GM19397 (cell line): ENCODE measurements around the gene AKAP7.

ENCODE experiments used
- ATAC-seq: cut with Tn5 transposase; IDR thresholded peaks from one replicate; pipeline ENCODE4 v1.9.1; 2021; ENCODE audit warnings: mild to moderate bottlenecking, moderate library complexity; ENCODE audit not compliant: unreplicated experiment

The AKAP7 gene

DNA sequence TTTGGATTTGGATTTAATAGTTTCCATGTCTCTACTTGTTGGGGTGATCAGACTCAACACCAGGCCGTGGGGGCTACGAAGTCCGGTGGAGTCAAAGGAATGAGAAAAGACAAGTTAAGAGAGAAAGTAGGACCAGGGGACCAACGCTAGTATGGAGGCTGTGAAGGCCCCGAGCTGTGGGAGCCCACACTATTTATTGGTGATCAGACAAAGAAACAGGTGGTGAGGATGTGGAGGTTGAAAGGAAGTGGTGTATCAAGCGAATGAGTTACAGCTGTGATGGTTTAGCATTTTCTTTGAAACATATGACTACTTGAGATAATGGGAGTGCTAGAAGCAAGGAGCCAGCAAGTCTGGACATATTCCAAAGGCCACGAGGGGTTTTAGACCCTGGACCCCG is 62.4 kb downstream of the AKAP7 start:
- no peak for ATAC-seq

- ATAC-seq, result peak; percentile 100
Observed at GRCh38 chr6:131199568-131200272, 64.5 kb downstream of the AKAP7 start.

- no peak for ATAC-seq
Observed at GRCh38 chr6:131205481-131206244, 70.4 kb downstream of the AKAP7 start.

DNA sequence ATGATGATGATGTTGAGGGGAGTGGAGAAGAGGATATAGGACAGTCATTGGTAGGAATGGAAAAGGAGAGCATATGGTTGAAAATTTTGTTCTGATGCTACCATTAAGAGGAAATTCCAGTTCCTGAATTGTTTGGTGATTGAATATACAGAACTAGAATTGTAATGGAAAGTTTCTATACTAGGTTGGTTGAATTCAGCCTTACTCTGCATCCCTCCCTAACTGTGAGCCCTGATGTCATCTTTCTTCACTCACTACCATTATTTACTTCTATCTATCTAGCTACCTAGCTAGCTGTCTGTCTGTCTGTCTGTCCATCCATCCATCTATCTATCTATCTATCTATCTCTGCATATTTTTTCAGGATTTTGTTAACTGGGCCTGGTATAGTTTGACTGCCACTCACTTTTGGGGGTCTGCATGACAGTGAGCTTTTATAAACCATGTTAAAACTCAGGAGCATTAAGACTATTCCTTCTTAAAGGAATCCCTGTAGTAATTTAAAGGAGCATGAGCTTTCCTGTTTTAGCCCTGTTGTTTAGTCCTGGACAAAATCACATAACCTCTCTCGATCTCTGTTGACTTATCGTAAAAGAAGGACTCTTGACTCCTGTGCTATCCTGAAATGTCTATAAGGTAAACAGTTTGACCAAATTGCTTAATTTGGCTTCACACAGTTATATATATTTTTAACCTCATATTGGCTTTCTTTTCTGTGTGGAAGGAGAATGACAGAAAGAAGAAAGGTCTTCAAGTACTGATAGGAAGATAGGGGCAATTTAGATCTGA is 71.4 kb downstream of the AKAP7 start:
- no peak for ATAC-seq

- ATAC-seq, result no peak
Observed at GRCh38 chr6:131208787-131209186, 73.5 kb downstream of the AKAP7 start.

DNA sequence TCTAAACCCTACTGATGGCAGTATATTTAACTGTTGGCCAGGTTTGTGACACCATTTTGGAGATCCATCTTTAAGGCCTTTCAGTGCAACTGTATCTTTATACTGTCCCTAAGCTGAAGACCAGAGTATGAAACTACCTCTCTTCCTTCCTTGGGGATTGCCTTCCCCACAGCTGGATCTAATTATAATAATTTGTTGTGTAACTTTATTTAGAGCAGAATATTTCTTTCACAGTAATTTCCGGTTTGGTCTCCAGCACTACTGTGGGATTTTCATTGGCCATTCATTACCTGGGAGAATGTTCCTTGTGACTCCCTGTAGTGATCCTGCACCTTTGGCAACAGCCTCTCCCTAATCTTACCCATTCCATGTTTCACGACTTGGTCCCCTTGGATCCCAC is 75.2 kb downstream of the AKAP7 start:
- no peak for ATAC-seq

DNA sequence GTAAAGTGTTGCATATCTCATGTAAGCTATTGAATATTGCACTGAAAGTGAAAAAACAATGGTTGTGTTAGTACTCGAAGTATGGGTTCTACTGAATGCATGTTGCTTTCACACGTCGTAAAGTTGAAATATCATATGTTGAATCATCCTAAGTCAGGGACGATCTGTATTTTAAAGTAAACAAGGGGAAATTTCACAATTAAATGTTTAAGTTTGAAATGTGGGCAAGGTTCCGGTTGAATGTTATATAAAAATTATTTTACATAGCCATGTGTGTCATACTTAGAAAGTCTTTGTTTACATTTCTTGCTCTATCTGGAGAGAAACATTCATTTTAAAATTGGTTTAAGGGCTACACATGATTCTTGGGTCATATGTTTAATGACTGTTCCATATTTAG is 76.8 kb downstream of the AKAP7 start:
- no peak for ATAC-seq

- no peak for ATAC-seq
Observed at GRCh38 chr6:131212913-131213312, 77.6 kb downstream of the AKAP7 start.

DNA sequence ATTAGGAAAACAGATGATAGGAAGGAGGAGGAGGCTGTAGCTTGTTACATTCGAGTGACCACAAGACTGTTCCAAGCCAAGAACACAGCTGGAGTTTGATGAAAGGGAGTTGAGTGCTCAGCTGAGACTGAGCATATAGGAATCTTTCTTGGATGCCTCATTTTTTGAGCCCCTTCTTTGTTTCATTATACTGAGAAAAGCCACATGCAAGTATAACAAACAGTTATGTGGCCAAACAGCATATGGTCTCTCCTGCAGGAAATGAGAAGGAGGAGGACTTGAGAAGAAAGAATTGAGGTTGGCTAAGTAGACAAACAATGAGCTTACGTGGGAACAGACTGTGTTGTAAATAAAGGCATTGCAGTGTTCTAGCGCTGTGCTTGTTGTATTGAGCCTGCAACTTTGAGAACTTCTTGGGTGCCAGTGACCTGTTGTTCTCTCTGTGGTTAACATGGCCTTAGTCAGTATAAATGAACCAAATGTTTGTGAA is 78.3 kb downstream of the AKAP7 start:
- ATAC-seq, result no peak

- no peak for ATAC-seq
Observed at GRCh38 chr6:131215219-131215618, 80.0 kb downstream of the AKAP7 start.

- no peak for ATAC-seq
Observed at GRCh38 chr6:131216246-131216645, 81.0 kb downstream of the AKAP7 start.

- ATAC-seq, result no peak
Observed at GRCh38 chr6:131222773-131223172, 87.5 kb downstream of the AKAP7 start.

DNA sequence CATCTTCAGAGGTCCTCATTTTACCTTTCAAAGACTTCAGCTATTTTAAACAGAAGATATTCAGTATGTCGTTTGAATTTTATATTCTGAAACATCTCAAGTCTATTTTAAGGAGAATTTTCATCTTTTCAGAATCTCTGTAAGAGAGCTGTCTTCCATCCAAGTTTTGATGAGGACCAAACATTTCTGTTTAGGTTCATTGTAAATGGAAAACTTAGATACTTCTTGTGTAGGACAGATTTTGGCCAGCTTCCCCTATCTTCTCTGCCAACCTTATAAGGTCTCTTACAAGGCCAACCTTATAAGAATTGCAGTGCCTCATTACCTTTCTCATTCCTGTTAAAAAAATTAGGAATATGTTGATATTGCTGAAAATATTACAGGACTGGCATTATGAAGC is 88.1 kb downstream of the AKAP7 start:
- ATAC-seq, result no peak

- no peak for ATAC-seq
Observed at GRCh38 chr6:131225127-131225526, 89.9 kb downstream of the AKAP7 start.

- ATAC-seq, result no peak
Observed at GRCh38 chr6:131225959-131226358, 90.7 kb downstream of the AKAP7 start.

- no peak for ATAC-seq
Observed at GRCh38 chr6:131226459-131227157, 91.3 kb downstream of the AKAP7 start.

DNA sequence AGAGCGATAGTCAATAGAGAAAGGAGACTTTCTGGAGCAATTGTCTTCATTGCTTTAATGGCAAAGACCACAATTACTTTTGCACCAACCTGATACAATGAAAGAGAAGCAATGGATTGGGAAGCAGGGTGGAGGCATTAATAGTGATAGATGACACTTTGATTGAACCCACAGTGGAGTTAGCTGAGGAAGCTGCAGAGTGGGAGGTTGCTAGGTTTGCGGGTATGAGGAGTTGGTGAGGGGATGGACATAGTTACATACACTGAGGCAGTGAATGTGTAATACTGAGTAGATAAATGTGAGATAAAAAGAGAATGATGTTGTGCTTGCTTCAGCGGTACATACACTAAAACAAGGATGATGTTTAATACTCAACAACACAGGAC is 91.9 kb downstream of the AKAP7 start:
- no peak for ATAC-seq

DNA sequence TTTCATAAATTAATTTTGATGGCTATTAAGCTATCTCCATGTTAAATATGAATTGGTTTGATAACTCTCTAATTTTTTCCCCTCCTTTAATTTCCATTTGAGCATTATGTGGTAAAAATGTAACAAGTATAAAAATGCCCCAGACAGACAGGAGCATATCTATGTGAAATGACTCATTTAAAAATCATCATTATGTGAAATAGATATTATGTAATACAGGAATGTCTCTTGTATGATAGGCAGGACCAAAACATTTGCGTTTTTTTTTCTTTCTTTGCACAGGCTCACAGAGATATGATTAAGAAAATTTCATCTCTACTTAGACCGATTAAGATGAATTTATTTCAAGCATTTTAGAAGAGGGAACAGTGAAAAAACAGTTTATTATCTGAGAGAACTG is 95.8 kb downstream of the AKAP7 start:
- ATAC-seq, result no peak

DNA sequence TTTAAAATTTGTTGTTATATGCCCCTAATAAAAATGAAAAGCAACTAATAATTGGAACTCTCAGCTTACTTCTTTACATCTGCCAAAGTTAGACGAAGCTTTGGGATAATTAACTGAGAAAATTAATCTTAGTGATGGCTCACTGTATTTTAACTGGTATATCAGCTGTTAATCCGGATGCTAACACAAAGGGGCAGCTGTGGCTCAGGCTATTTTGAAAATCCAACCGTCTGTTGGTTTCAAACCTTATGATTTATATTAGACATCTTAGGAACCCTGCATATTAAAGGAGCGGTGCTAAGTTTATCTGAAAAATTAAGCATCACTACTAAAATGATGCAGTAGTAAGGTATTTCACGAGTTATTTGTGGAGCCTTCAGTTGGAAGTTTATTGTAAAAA is 96.6 kb downstream of the AKAP7 start:
- no peak for ATAC-seq

DNA sequence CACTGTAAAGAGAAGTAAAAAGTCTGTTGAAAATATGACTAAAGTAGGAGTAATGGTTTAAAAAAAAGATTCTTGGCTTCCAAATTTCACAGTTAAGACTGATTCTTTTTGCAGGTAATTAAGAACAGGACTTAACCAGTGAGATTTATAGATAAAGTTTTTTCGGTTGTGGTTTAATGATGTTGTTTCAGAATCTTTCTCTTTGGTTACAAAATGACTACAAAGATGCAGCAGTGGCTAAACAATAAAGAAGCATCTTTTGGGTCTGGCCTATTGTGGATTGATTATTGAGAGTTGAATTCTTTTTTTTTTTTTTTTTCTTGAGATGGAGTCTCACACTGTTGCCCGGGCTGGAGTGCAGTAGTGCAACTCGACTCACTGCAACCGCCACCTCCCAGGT is 109.7 kb downstream of the AKAP7 start:
- no peak for ATAC-seq

GRCh38 chr6:131250122-131250521 is 114.9 kb downstream of the AKAP7 start:
- ATAC-seq, result peak; percentile 93
